PFSK-1 (cell line): ENCODE measurements around the gene ATP11A.

ENCODE experiments used
- FOXP2 ChIP-seq: optimal IDR thresholded peaks from 2 replicates; pipeline ENCODE3; 2011; ENCODE audit warnings: borderline replicate concordance, control low read depth, inconsistent platforms; ENCODE audit not compliant: insufficient read depth; ENCODE audit errors: extremely low read length, extremely low read depth
- POLR2AphosphoS5 ChIP-seq: IDR thresholded peaks from 2 replicates; pipeline ENCODE4 v1.6.1; 2012; ENCODE audit warnings: low read depth, mild to moderate bottlenecking, control low read depth, low read length, moderate library complexity
- SIN3A ChIP-seq: IDR thresholded peaks from 2 replicates; pipeline ENCODE4 v1.6.1; 2012; ENCODE audit warnings: mild to moderate bottlenecking, low read length, moderate library complexity, borderline replicate concordance; ENCODE audit not compliant: insufficient read depth
- TAF1 ChIP-seq: IDR thresholded peaks from 2 replicates; pipeline ENCODE4 v1.6.1; 2012; ENCODE audit warnings: low read length, control low read depth, borderline replicate concordance; ENCODE audit not compliant: insufficient read depth
- TF ChIP-seq, protein P1 (sequence below), 2 experiments: IDR thresholded peaks; 2 replicates each; pipeline versions ENCODE4 v1.6.1 to v1.8.0; 2011 to 2012; ENCODE audit warnings: low read depth in 2 of 2, low read length in 2 of 2, control low read depth in 1 of 2, inconsistent platforms in 1 of 2, mild to moderate bottlenecking in 1 of 2, moderate library complexity in 1 of 2; ENCODE audit not compliant: insufficient read depth in 1 of 2

ATP11A gene

DNA sequence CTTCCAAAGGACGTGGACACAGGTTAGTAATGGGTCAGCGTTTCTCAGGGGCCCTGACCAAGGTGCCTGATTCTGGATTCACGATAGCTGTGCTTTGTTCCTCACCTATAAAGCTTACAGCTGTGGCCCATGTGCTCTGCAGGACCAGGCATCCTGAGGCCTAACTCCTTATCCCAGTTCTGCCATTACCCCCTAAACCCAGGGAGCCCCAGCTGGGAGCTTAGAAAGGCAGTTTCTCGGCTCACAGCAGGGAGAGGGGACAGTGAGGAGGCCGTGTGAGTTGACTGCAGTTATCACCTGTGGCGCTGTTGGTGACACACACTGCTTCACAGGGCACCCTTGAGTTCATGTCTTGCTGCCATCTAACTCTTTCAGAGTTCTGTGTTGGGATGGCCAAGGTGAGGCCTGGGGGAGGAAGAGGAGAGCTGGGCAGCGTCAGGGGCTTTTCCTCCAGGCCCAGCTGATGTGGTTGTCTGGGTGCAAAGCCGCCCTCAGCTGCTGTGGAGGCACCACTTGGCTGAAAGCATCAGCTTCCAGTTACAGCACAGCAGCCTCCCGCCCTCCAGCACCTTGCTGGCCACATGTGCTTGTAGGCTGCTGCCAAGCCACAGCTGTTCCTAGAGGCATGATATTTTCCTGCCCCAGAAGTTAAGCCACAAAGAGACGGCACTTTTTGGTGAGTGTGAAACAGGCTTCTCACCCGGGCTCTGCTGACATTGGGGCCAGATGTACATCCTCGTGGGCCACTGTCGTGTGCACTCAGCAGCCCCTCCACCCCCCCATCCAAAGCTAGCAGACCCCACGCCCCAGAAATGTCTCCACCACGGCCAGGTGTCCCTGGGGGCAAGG, 179.6 kb downstream of the ATP11A start:
- TF ChIP-seq, protein P1, sequence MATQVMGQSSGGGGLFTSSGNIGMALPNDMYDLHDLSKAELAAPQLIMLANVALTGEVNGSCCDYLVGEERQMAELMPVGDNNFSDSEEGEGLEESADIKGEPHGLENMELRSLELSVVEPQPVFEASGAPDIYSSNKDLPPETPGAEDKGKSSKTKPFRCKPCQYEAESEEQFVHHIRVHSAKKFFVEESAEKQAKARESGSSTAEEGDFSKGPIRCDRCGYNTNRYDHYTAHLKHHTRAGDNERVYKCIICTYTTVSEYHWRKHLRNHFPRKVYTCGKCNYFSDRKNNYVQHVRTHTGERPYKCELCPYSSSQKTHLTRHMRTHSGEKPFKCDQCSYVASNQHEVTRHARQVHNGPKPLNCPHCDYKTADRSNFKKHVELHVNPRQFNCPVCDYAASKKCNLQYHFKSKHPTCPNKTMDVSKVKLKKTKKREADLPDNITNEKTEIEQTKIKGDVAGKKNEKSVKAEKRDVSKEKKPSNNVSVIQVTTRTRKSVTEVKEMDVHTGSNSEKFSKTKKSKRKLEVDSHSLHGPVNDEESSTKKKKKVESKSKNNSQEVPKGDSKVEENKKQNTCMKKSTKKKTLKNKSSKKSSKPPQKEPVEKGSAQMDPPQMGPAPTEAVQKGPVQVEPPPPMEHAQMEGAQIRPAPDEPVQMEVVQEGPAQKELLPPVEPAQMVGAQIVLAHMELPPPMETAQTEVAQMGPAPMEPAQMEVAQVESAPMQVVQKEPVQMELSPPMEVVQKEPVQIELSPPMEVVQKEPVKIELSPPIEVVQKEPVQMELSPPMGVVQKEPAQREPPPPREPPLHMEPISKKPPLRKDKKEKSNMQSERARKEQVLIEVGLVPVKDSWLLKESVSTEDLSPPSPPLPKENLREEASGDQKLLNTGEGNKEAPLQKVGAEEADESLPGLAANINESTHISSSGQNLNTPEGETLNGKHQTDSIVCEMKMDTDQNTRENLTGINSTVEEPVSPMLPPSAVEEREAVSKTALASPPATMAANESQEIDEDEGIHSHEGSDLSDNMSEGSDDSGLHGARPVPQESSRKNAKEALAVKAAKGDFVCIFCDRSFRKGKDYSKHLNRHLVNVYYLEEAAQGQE (IDR thresholded peaks at IDR 0.05; ENCODE audit: insufficient read depth in 1 of 2, low read depth in 2 of 2, low read length in 2 of 2) = no peak
- TF ChIP-seq FOXP2 (no peak), TAF1 (no peak), SIN3A (no peak), POLR2AphosphoS5 (no peak)

DNA sequence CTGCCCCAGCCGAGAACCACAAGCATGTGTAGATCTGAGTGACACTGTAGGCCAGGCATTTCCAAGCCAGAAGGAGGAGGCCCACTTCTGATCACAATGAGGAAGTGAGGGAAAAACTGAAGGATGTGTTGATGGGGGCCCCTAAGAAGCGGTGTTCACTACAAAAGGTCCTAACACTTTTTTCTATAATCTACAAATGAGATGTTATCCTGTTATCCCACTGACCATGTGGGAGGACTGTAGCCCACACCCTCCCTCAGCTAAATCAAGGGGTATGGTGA, 180.2 kb downstream of the ATP11A start:
- TF ChIP-seq TAF1 (no peak), FOXP2 (no peak), SIN3A (no peak)

DNA sequence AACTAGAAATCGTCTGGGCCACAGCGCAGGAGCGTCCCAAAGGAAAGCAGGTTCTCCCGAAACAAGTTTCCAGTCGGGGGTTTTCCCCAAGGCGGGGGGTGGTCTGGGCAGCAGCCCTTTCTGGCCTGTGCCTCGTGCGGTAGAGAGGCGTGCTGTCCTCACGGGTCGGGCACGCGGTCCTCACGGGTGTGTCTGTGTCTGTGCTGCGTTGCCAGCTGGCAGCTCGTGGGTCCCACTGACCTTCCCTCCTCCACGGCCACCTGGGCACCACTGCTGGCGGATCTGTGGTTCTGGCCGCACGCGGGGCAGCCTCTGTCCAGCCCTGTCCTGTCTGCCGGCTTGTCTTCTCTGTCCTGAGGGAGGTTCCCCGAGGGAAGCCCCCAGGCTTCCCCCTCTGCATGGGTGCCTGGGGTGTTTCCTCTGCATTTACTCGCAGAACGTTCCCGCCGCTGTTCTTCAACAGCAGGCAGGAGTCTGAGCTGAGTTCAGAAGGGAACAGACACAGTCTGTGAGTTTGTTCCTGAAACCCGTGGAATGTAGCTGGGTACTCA, 181.0 kb downstream of the ATP11A start:
- TF ChIP-seq FOXP2 (no peak), TAF1 (no peak)
- TF ChIP-seq, protein P1 (IDR thresholded peaks at IDR 0.05; ENCODE audit: insufficient read depth in 1 of 2, low read depth in 2 of 2, low read length in 2 of 2) = no peak

DNA sequence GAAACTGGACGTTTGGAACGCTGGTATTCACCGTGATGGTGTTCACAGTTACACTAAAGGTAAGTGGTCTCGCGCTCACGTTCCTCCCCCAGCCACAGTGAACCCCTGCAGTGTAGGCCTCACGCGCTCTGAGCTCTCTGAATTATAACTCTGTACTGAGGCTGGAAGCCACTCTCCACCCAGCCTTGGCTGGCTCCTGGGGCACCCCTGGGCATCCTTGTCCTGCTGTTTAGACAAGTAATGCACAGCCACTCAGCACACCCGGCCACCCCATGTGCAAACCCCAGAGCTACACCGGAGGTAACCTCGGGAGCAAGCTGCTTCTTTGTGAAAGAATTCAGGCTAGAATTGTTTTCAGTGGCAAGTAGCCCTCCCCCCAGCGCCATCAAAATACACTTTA, 181.9 kb downstream of the ATP11A start:
- TF ChIP-seq TAF1 (no peak), POLR2AphosphoS5 (no peak), SIN3A (no peak), FOXP2 (no peak)
- TF ChIP-seq, protein P1 (IDR thresholded peaks at IDR 0.05; ENCODE audit: insufficient read depth in 1 of 2, low read depth in 2 of 2, low read length in 2 of 2) = no peak

DNA sequence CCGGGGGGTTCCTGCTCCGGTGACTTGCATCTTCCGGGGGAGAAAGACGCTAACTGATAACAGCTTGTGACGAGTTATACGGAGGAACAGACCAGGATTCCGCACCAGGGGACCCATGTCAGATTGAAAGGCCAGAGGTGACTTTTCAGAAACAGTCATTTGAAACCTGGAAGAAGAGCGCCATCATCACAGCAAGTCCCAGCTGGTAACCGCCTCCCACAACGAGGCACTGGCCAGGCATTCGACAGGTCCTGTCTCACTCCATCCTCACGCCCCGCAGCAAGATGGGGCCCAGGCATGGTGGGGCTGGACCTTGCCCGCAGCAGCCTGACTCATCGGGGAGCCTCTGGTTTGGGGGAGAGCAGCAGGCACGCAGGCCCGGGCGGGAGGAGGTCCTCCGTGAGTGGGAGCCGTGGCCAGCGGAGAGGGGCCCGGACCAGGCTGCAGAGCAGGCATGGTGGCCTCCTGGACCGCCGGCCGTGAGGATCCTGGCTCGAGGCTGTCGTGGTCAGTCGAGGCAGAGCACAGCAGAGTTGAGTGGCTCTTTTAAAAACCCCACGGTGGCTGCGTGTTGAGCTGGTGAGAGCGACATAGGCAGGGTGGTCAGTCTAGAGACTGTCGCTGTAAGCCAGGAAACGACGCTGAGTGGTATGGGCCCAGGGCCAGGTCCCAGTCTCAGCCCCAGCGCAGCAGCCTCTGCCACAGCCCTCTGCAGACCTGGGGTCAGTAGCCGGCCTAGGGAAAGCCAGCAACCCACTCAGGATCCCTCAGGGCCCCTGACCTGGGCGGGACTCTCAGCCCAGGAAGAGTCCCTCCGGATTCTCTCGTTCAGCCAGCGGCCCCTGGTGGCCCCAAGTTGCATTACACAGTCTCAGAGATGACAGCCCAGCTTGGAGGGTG, 184.3 kb downstream of the ATP11A start:
- TF ChIP-seq FOXP2 (no peak), SIN3A (no peak), POLR2AphosphoS5 (no peak), TAF1 (no peak)
- TF ChIP-seq, protein P1 (IDR thresholded peaks at IDR 0.05; ENCODE audit: insufficient read depth in 1 of 2, low read depth in 2 of 2, low read length in 2 of 2) = no peak
